Keratinocyte (primary cell): ENCODE results near the gene E2F1. TPM values are rescaled to one million over a fixed set of nuclear protein-coding genes. Genes with fewer than 3 reads are reported as not detected.

Experiments
- DNase-seq: peaks from one replicate; pipeline ENCODE4 v3.0.0-alpha.2; 2011; ENCODE audit warnings: low read depth, missing footprints, low spot score
- FAIRE-seq: peaks from 2 replicates; lab custom pipeline; 2011; peaks lifted over from hg19 to GRCh38; lab: Jason Lieb, UNC
- H2AFZ ChIP-seq: 2 replicates; pipeline ENCODE4 v1.6.0; 2012; ENCODE audit warnings: low read length, control low read depth, inconsistent platforms; ENCODE audit not compliant: control insufficient read depth
- H3K27ac ChIP-seq: 2 replicates; pipeline ENCODE4 v1.5.1; 2011; ENCODE audit warnings: low read length; ENCODE audit not compliant: control insufficient read depth, insufficient read depth
- H3K27me3 ChIP-seq: 3 replicates; pipeline ENCODE4 v1.6.0; 2011; ENCODE audit warnings: low read length; ENCODE audit not compliant: control insufficient read depth, insufficient read depth; ENCODE audit errors: extremely low read depth
- H3K36me3 ChIP-seq, 2 experiments: 2 replicates in 1 of 2; 3 replicates in 1 of 2; pipeline ENCODE4 v1.5.1; 2011; ENCODE audit warnings: low read length in 2 of 2, mild to moderate bottlenecking in 1 of 2; ENCODE audit not compliant: control insufficient read depth in 2 of 2, insufficient read depth in 2 of 2; ENCODE audit errors: extremely low read depth in 1 of 2
- H3K4me1 ChIP-seq: 3 replicates; pipeline ENCODE4 v1.5.1; 2011; ENCODE audit warnings: low read length; ENCODE audit not compliant: control insufficient read depth, insufficient read depth; ENCODE audit errors: extremely low read depth
- H3K4me2 ChIP-seq: 3 replicates; pipeline ENCODE4 v1.6.0; 2011; ENCODE audit warnings: low read depth, low read length; ENCODE audit not compliant: control insufficient read depth, insufficient read depth; ENCODE audit errors: extremely low read depth
- H3K4me3 ChIP-seq, 3 experiments: fragments of 200-600 bp in 1 of 3; sonication (generic) in 1 of 3; 2 replicates in 2 of 3; 3 replicates in 1 of 3; pipeline ENCODE4 v1.5.1; 2011 to 2016; ENCODE audit warnings: low read length in 3 of 3, mild to moderate bottlenecking in 3 of 3, control low read depth in 2 of 3, inconsistent platforms in 1 of 3, low read depth in 1 of 3, mixed read lengths in 1 of 3, mixed run types in 1 of 3, moderate library complexity in 1 of 3; ENCODE audit not compliant: control insufficient read depth in 2 of 3, insufficient read depth in 2 of 3; ENCODE audit errors: extremely low read depth in 1 of 3
- H3K79me2 ChIP-seq: 2 replicates; pipeline ENCODE4 v1.6.0; 2012; ENCODE audit warnings: low read length; ENCODE audit not compliant: control insufficient read depth, insufficient read depth
- H3K9ac ChIP-seq: 3 replicates; pipeline ENCODE4 v1.6.0; 2011; ENCODE audit warnings: low read length; ENCODE audit not compliant: control insufficient read depth, insufficient read depth; ENCODE audit errors: extremely low read depth
- H3K9me1 ChIP-seq: 3 replicates; pipeline ENCODE4 v1.6.0; 2011; ENCODE audit warnings: low read length; ENCODE audit not compliant: control insufficient read depth, insufficient read depth; ENCODE audit errors: extremely low read depth
- H3K9me3 ChIP-seq: 2 replicates; pipeline ENCODE4 v1.5.1; 2012; ENCODE audit warnings: low read depth, low read length; ENCODE audit not compliant: control insufficient read depth
- H4K20me1 ChIP-seq: 3 replicates; pipeline ENCODE4 v1.6.0; 2011; ENCODE audit warnings: low read length; ENCODE audit not compliant: control insufficient read depth, insufficient read depth; ENCODE audit errors: extremely low read depth
- CTCF ChIP-seq, 3 experiments: IDR thresholded peaks in 1 of 3; conservative IDR thresholded peaks in 1 of 3; optimal IDR thresholded peaks in 1 of 3; 2 replicates in 2 of 3; 3 replicates in 1 of 3; pipeline versions ENCODE3 to v1.5.1; 2011; ENCODE audit warnings: low read length in 3 of 3, mild to moderate bottlenecking in 3 of 3, moderate library complexity in 2 of 3, control low read depth in 1 of 3, inconsistent platforms in 1 of 3; ENCODE audit not compliant: insufficient read depth in 2 of 3; ENCODE audit errors: extremely low read depth in 1 of 3
- EZH2 ChIP-seq: IDR thresholded peaks from one replicate; pipeline ENCODE4 v1.6.1; 2012; ENCODE audit warnings: inconsistent platforms, mild to moderate bottlenecking, low read length, moderate library complexity
- dilution Hi-C: fragments of 300-500 bp; cut with MboI; formaldehyde crosslinking; loops from one replicate; pipeline ENCODE4 v1.7.0; 2020; ENCODE audit warnings: low sequenced_read_pairs; ENCODE audit not compliant: extremely low pct_ligation_motif_present
- polyA plus RNA-seq, 5 experiments: library from polyadenylated mRNA; depleted of rRNA in 3 of 5; stranded (reverse) in 3 of 5; stranded (forward) in 1 of 5; unstranded in 1 of 5; fragments of >200 nt; gene quantifications; 1 replicate in 1 of 5; 2 replicates in 3 of 5; 3 replicates in 1 of 5; pipeline versions ENCODE4 v1.2.1 to v1.2.3, GENCODE V29; 2011 to 2012; ENCODE audit warnings: missing spikeins in 2 of 5, low read depth in 1 of 5, low replicate concordance in 1 of 5

E2F1 gene
- polyA plus RNA-seq, 1 donor (not counting 4 experiments of a cell fraction or from before 2014, with no cell fraction given): 2.8 TPM

- Histone ChIP-seq H3K27ac (no peak overlapping the region), H3K36me3 (peaks cover 1 to 5% of the 10 kb centered on the region in 2 experiments), H2AFZ (no peak overlapping the region), H3K4me3 (no peak overlapping the region), H3K4me2 (no peak overlapping the region), H3K79me2 (no peaks in the 10 kb centered on the region), H3K9me1 (no peaks in the 10 kb centered on the region), H3K27me3 (no peaks in the 10 kb centered on the region), H3K9ac (no peak overlapping the region), H3K4me1 (peaks cover 2% of the 10 kb centered on the region), H4K20me1 (no peaks in the 10 kb centered on the region), H3K9me3 (no peaks in the 10 kb centered on the region)
- no peak for FAIRE-seq
- dilution Hi-C loops: no loop called here
- TF ChIP-seq CTCF (optimal IDR thresholded peaks at IDR 0.05 in 1 of 3, IDR thresholded peaks at IDR 0.05 in 1 of 3, conservative IDR thresholded peaks at IDR 0.05 in 1 of 3; ENCODE audit: extremely low read depth in 1 of 3, insufficient read depth in 2 of 3, low read length in 3 of 3) (no peak), EZH2 (no peak)
- DNase-seq: no peak
These were observed 25.2 kb upstream of the E2F1 start for GRCh38 chr20:33711446-33711738.

- FAIRE-seq (no peak), DNase-seq (no peak)
- TF ChIP-seq EZH2 (no peak), CTCF (optimal IDR thresholded peaks at IDR 0.05 in 1 of 3, IDR thresholded peaks at IDR 0.05 in 1 of 3, conservative IDR thresholded peaks at IDR 0.05 in 1 of 3; ENCODE audit: extremely low read depth in 1 of 3, insufficient read depth in 2 of 3, low read length in 3 of 3) (no peak)
- Histone ChIP-seq H3K9me3 (no peaks in the 10 kb centered on the region), H3K36me3 (peaks cover 1 to 5% of the 10 kb centered on the region in 2 experiments), H3K4me2 (no peak overlapping the region), H2AFZ (no peak overlapping the region), H4K20me1 (no peaks in the 10 kb centered on the region), H3K4me3 (no peak overlapping the region), H3K4me1 (peaks cover 2% of the 10 kb centered on the region), H3K9me1 (no peaks in the 10 kb centered on the region), H3K9ac (no peak overlapping the region), H3K27ac (no peak overlapping the region), H3K27me3 (no peaks in the 10 kb centered on the region), H3K79me2 (no peaks in the 10 kb centered on the region)
- dilution Hi-C loops: no loop called here
These were observed 24.7 kb upstream of the E2F1 start for GRCh38 chr20:33710681-33711445.
